Effector memory CD8-positive, alpha-beta T cell (primary cell): ENCODE results near the gene SELENOM.
"Not testable (repeated sequence)": the region's sequence is repeated elsewhere in the genome, so short reads cannot be mapped to it uniquely, and the experiment has no call there.

Experiments
- ATAC-seq: fragments of 150-1000 bp; cut with Tn5 transposase; replicated peaks from 2 replicates; pipeline ENCODE4 v1.10.0; 2021; ENCODE audit warnings: mild to moderate bottlenecking, moderate library complexity
- DNase-seq, 3 experiments: peaks; one replicate each; pipeline ENCODE4 v3.0.0; 2021
- H3K27ac Mint-ChIP-seq, 2 donors: one replicate each; pipeline ENCODE4 v1.8.0; 2022; ENCODE audit warnings: mild to moderate bottlenecking in 2 of 2, mixed read lengths in 2 of 2, moderate library complexity in 2 of 2
- H3K27me3 Mint-ChIP-seq, 2 donors: one replicate each; pipeline ENCODE4 v1.8.0; 2022; ENCODE audit warnings: mixed read lengths in 2 of 2
- H3K36me3 Mint-ChIP-seq: one replicate; pipeline ENCODE4 v1.8.0; 2022; ENCODE audit warnings: mild to moderate bottlenecking, moderate library complexity, mixed read lengths; ENCODE audit not compliant: insufficient read depth
- H3K4me1 Mint-ChIP-seq, 2 donors: one replicate each; pipeline ENCODE4 v1.8.0; 2022; ENCODE audit warnings: low read depth in 2 of 2, mixed read lengths in 2 of 2
- H3K4me3 Mint-ChIP-seq, 2 donors: one replicate each; pipeline ENCODE4 v1.8.0; 2022; ENCODE audit warnings: mild to moderate bottlenecking in 2 of 2, mixed read lengths in 2 of 2, moderate library complexity in 2 of 2
- H3K9me3 Mint-ChIP-seq, 2 donors: one replicate each; pipeline ENCODE4 v1.8.0; 2022; ENCODE audit warnings: mixed read lengths in 2 of 2

The SELENOM gene

DNA sequence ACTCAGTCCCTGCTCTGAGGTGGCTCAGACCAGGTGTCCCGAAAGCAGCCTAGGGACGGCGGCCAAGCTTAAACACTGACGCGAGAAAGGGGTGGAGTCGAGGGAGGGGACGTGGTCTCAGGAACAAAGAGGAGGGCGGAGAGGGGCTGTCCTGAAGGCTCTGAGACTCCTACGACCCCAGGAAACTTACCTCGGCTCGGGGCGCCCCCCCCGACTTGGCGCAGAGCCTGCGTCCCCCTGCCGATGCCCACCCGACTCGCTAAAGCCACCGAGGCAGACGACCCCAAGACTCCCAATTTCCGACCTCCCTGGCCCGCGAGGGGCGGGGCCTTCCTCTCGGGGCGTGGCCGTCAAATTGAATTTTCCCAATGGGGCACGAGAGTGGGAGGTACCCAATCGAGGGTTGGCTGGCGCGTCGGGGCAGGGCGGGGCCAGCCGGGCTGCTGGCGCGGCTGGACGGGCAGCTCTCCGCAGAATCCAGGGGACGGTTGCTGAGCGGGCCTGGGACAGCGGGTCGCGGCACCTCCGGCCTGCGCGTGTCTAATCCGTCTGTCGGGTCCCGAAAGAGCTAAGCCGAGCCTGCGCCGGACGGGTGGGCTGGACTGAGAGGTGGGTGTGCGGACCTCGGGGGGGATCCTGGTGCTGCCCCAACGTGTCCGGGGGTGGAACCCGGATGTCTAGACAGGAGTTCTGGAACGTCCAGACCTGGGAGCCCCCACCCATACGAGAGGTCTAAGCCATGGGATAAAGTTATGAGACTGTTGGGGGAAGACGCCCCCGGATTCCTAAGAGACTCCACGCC, 26.3 kb downstream of the SELENOM start, which contains the start of gene SMTN:
SMTN (plus strand) TSS at position 471 of the 802 bp plus-strand sequence. CDS start 1,941 bp downstream, outside the sequence.
- DNase-seq (peak; percentile 89), ATAC-seq (peak; percentile 71)
- Mint-ChIP-seq H3K4me3 (peak within 1 kb of the TSS; percentile 85 to 90), H3K27me3 (no peaks in the 10 kb centered on the region), H3K36me3 (peaks cover 10% of the 10 kb centered on the region), H3K4me1 (peaks cover 30 to 37% of the 10 kb centered on the region in 2 donors), H3K9me3 (no peaks in the 10 kb centered on the region), H3K27ac (peak within 1 kb of the TSS; percentile 13 to 85)

DNA sequence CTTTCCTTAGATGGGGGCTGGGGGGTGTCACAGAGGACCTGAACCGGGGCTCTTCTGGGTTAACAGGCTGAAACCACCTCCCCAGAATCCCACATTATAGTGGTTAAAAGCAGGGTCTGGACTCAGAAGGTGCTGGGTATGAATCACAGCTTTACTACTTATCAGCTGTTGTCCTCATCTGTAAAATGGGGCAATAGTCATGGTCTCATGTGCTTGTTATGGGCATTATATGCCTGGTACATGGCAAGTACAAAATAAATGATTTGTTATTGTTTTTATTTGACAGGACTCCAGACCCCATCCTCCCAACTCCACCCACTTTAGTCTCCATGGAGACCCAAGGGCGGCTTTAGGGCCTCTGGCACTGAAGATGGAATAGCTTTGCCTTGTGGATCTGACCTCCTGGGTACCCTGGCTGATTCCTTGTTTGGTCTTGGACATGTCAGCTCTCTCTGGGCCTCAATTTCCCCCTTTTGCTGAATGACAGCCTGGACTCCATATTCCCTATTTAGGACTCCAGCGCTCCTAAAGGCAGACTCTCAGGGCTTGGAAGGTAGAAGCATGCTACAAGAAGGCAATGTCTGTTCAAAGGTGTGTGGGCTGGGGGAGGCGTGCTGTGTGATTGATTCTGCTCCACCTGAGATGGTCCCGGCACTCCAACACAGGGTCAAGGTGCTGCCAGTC, 27.1 kb downstream of the SELENOM start:
- Mint-ChIP-seq H3K9me3 (no peaks in the 10 kb centered on the region), H3K4me3 (peak overlapping the region; percentile 85 to 90), H3K27ac (peak overlapping the region in 1 of 2 donors; percentile 13), H3K4me1 (peaks cover 29 to 37% of the 10 kb centered on the region in 2 donors), H3K27me3 (no peaks in the 10 kb centered on the region), H3K36me3 (peaks cover 10% of the 10 kb centered on the region)
- no peak for DNase-seq
- no peak for ATAC-seq

DNA sequence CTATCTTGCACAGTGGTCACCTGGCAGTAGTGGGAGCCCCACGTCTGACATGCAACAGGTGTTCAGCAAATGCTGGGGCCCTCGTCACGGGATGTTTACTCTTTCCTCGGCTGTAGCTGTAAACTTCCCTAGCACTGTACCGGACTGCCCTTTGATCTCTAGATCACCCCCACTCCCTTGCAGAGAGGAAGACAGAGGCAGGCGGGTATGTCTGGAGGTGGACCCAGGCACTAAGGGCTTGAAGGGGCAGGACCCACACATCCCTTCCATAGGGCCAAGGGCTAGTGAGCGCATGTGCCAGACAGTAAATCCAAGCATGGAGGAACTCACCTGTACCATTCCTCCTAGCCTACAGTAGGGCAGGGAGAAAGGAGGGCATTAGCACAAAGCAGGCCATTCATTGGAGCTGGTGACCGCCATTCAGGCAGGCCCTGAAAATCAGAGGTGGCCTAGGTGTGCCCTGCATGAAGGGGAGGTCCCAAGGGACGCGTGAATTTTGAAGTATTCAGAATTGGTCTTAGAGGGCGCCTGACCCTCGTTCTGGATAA, 28.2 kb downstream of the SELENOM start:
- ATAC-seq (no peak), DNase-seq (no peak)

DNA sequence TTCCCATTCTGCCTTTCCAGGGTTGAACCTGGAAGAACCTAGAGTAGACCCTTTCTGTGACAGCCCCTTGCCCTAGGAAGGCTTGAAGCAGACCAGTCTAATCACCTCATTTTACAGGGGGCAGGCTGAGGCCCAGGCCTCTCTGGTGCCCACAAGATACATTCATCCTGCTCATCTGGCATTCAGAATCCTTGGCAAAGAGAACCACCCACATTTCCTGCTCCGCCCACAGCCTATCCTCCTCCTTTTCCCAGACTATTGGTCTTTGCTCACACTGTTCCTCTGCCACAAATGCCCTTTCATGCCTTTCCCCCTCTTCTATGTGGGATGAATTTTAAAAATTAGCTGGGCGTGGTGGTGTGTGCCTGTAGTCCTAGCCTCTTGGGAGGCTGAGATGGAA, 29.0 kb downstream of the SELENOM start:
- not testable (repeated sequence) for H3K27ac Mint-ChIP-seq, H3K27me3 Mint-ChIP-seq, H3K4me3 Mint-ChIP-seq, H3K36me3 Mint-ChIP-seq, DNase-seq, H3K9me3 Mint-ChIP-seq, ATAC-seq
- peaks cover 22 to 24% of the 10 kb centered on the region in 2 donors for H3K4me1 Mint-ChIP-seq

More for the DNA sequence above, 28.2 kb downstream of the SELENOM start:
- Mint-ChIP-seq H3K27ac (no peak overlapping the region), H3K27me3 (no peaks in the 10 kb centered on the region), H3K4me3 (no peak overlapping the region), H3K36me3 (peaks cover 7% of the 10 kb centered on the region), H3K4me1 (peaks cover 23 to 32% of the 10 kb centered on the region in 2 donors), H3K9me3 (no peaks in the 10 kb centered on the region)

DNA sequence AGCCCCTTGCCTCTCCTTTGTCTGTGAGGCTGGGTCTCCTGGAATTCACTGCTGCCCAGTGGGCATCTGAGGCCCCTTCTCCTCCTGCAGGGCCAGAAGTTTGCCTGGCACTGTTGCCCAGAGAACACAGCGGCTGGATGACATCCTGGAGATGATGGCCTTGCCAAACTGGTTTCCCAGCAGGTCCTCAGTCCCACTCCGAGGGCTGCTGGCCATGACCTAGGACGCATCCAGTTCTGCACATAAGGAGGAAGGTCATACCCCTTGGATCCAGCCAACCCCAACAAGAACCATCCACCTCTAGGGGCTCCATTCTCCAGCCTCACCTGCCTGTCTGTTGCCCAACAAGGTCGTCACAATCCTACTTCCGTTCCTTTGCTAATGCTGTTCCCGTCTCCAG, 29.7 kb downstream of the SELENOM start:
- Mint-ChIP-seq H3K27me3 (peaks cover 6 to 7% of the 10 kb centered on the region in 2 donors), H3K36me3 (peaks cover 7% of the 10 kb centered on the region), H3K4me3 (no peak overlapping the region), H3K27ac (no peak overlapping the region), H3K4me1 (peaks cover 20 to 22% of the 10 kb centered on the region in 2 donors), H3K9me3 (no peaks in the 10 kb centered on the region)
- DNase-seq, result no peak
- ATAC-seq, result no peak

DNA sequence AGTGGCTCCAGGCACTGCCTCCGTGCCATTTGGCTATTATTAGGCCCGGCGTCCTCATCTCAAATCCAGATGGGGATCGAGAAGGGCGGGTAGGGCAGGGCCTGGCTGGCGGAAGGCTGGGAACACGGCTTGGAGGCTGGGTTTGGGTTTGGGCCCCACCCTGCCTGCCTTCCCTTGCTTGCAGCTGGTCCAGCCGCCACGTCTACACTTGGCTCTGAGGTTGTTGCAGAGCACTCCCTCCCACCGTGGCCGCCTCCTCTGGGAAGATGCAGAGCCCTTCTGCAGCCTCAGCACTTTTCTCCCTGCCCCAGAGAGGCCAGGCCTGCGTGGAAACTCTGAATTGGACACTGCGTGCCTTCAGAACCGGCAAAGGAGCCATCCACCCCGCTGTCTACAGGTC, 31.4 kb downstream of the SELENOM start:
- H3K36me3 Mint-ChIP-seq, result no peaks in the 10 kb centered on the region
- H3K27ac Mint-ChIP-seq, result no peak overlapping the region
- no peak for ATAC-seq
- peaks cover 8 to 9% of the 10 kb centered on the region in 2 donors for H3K27me3 Mint-ChIP-seq
- no peaks in the 10 kb centered on the region for H3K9me3 Mint-ChIP-seq
- H3K4me1 Mint-ChIP-seq, result peaks cover 5 to 6% of the 10 kb centered on the region in 2 donors
- DNase-seq, result no peak
- no peak overlapping the region for H3K4me3 Mint-ChIP-seq

DNA sequence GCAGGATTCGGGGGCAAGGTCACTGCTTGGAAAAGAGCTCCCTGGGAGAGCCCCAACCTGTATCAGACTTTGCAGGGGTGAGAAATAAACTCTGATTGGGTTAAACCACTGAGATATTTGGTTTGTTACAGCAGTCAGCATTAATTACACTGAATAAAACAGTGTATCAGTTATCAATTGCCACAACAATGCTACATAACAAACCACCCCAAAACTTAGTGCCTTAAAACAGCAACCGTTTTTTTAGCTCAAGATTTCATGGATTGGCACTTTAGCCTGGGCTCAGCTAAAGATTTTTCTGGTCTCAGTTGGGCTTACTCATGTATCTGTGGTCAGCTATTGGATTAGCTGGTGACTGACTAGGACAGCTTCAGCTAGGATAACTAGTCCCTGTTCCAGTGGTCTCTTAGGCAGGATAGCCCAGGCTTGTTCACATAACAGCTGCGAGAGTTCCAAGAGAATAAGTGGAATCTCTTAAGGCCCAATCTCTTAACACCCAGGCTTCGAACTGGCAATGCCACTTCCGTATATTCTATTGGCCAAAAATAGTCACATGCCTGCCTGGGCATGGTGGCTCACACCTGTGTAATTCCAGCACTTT, 33.7 kb downstream of the SELENOM start:
- DNase-seq, H3K4me1 Mint-ChIP-seq, H3K36me3 Mint-ChIP-seq, H3K4me3 Mint-ChIP-seq, ATAC-seq, H3K9me3 Mint-ChIP-seq, H3K27ac Mint-ChIP-seq: not testable (repeated sequence)
- H3K27me3 Mint-ChIP-seq, result peaks cover 18 to 21% of the 10 kb centered on the region in 2 donors

DNA sequence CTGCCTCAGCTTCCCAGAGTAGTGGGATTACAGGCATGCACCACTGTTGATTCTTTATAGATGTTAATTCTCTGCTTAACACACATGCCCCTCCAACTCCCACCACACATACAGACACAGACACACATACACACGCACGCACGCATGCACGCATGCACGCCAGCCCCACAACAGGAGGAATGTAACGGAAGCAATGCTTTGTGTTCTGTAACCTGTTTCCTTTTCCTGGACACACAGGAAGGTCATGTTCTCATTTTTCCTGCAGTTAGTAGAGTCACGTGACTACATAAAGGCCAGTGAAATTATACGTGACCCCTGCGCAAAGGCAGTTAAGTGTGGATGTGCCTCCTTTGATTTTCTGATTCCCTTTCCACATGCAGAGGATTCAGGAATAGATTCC, 34.2 kb downstream of the SELENOM start:
- H3K4me1 Mint-ChIP-seq, H3K27ac Mint-ChIP-seq, H3K36me3 Mint-ChIP-seq, H3K9me3 Mint-ChIP-seq, DNase-seq, H3K4me3 Mint-ChIP-seq, ATAC-seq: not testable (repeated sequence)
- peaks cover 20 to 25% of the 10 kb centered on the region in 2 donors for H3K27me3 Mint-ChIP-seq

DNA sequence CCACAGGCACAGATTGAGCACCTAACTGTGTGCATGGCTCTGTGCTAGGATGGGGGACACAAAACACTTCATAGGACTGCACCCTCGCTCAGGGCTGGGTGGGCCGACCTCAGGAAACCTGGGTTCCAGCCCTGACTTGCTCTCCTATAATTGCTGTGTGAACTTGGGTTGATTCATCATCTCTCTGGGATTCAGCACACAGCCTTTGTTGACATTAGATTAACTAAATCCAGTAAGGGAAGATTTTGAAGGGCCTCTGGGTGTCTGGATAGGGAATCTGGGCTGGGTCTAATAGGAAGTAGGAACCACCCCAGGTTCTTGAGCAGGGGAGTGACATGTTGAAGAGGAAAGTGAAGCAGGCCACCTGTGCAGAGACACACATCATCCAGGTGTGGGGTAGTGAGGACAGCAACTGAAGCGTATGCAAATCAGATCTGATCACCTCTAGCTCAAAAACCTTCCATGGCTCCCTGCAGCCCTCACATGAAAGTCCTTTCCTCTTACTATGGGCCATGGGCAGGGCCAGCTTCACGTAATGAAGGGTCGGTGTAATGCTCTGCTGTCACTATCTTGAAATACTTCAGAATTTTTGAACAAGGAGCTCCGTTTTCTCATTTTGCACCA, 37.6 kb downstream of the SELENOM start:
- H3K4me1 Mint-ChIP-seq, H3K4me3 Mint-ChIP-seq, H3K9me3 Mint-ChIP-seq, ATAC-seq, H3K36me3 Mint-ChIP-seq, H3K27ac Mint-ChIP-seq, DNase-seq: not testable (repeated sequence)
- H3K27me3 Mint-ChIP-seq, result peaks cover 20 to 25% of the 10 kb centered on the region in 2 donors

DNA sequence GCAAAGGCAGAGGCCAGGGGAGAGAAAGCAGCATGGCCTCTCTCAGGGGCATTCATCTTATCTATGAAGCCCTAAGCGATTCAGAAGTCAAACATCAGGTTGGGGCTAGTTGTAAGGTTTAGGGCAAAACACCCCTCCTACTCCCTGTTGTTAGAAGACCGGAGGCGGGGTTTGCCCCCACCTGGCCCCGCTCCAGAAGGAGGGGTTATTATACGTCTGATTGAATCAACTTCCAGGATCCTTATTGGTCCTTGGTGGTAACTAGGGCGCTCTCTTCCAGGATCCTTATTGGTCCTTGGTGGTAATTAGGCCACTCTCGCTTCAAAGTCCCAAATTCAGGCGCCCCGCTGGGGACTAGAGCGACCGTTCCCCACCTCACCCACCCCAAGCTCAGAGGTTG, 38.4 kb downstream of the SELENOM start:
- H3K4me1 Mint-ChIP-seq, result no peaks in the 10 kb centered on the region
- no peak overlapping the region for H3K27ac Mint-ChIP-seq
- no peak for DNase-seq
- H3K9me3 Mint-ChIP-seq, result no peaks in the 10 kb centered on the region
- no peaks in the 10 kb centered on the region for H3K36me3 Mint-ChIP-seq
- H3K27me3 Mint-ChIP-seq, result peaks cover 20 to 25% of the 10 kb centered on the region in 2 donors
- ATAC-seq, result no peak
- no peak overlapping the region for H3K4me3 Mint-ChIP-seq

DNA sequence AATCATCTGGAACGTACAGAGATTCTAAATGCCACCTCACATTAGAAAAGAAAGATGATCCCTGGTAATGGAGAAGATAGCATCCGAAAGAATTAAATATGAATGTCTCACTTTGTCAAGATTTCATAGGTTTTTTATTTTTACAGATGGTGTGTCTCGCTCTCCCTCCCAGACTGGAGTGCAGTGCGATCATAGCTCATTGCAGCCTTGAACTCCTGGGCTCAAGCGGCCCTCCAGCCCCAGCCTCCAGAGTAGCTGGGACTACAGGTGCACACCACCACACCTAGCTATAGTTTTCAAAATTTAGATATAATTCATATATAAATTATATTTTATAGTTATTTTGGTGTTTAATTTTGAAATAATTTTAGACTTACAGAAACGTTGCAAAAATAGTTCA, 43.0 kb downstream of the SELENOM start:
- H3K4me3 Mint-ChIP-seq, result no peak overlapping the region
- H3K27me3 Mint-ChIP-seq, result peaks cover 7 to 11% of the 10 kb centered on the region in 2 donors
- DNase-seq (no peak), ATAC-seq (no peak)
- H3K9me3 Mint-ChIP-seq, result no peaks in the 10 kb centered on the region
- H3K27ac Mint-ChIP-seq, result no peak overlapping the region
- H3K4me1 Mint-ChIP-seq, result peaks cover 0 to 3% of the 10 kb centered on the region in 2 donors
- no peaks in the 10 kb centered on the region for H3K36me3 Mint-ChIP-seq

DNA sequence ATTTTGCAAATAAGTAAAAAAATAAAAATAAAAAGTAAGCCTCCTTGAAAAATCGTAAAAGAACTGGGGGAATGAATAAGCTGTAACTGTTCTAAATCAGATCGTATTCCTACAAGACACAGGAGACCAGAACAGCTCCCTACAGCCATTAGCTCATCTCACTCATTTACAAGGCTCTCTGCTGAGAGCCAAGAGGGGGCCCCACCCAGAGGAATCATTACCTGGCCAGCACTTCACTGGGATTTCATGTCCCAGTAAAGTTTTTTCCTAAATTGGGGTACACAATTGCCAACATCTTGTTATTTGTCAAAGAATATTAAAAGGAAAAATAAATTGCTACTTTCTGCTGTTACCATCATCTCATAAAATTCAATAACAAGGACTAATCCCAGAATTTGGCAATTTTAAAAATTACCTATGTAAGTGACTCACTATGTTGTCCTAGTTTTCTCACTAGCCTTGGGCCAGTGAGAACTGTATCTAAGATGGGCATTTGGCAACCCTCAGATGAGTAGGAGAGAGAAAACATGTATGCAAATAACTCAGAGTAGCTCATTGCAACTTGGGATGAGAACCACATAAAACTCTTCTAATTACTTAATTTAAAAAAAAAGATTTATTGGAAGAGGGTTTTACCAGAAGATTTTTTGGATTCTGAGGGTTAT, 44.7 kb downstream of the SELENOM start:
- ATAC-seq, result no peak
- no peak for DNase-seq
- peaks cover 0 to 3% of the 10 kb centered on the region in 2 donors for H3K4me1 Mint-ChIP-seq
- no peaks in the 10 kb centered on the region for H3K9me3 Mint-ChIP-seq
- no peak overlapping the region for H3K27ac Mint-ChIP-seq
- H3K4me3 Mint-ChIP-seq, result no peak overlapping the region
- no peaks in the 10 kb centered on the region for H3K36me3 Mint-ChIP-seq
- no peaks in the 10 kb centered on the region for H3K27me3 Mint-ChIP-seq
